CD4-positive, alpha-beta T cell treated with Interferon alpha-2 for 1 hour (primary cell): ENCODE data around the gene KRT79.

Source experiments
- DNase-seq, 2 donors: peaks; one replicate each; pipeline ENCODE4 v3.0.0-alpha.2; 2020 to 2022

The KRT79 gene

DNA sequence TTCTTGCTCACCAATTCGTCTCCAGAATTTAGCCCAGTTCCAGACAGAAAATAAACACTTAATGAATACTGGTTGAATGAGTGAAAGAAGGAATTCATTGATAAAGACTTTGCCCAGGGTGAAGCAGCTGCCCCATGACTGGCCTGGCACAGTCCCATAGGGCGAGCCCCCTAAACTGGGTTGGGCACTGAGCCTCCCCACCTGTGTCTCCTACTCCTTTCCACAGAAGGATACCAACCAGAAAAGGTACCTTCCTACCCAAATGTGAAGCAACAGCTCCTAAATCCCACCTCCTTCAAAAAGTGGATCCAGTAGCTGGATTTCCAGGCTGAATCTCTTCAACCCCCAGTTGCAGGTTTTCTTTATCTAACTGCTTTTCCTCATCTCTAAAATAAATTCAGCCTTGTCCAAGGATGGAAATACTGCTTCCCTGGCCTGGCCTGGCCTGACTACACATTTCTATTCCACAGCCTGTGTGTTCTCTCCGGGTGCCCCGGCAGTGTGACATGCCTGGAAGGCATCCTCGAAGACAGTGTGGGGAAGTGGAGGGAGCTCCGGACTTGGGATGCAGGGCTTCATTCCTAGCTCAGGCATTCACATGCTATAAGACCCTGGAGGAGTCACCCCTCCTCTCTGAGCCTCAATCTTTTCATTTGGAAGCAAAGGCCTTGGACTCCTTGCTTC lies 45.8 kb downstream of the KRT79 start:
- DNase-seq = no peak

DNA sequence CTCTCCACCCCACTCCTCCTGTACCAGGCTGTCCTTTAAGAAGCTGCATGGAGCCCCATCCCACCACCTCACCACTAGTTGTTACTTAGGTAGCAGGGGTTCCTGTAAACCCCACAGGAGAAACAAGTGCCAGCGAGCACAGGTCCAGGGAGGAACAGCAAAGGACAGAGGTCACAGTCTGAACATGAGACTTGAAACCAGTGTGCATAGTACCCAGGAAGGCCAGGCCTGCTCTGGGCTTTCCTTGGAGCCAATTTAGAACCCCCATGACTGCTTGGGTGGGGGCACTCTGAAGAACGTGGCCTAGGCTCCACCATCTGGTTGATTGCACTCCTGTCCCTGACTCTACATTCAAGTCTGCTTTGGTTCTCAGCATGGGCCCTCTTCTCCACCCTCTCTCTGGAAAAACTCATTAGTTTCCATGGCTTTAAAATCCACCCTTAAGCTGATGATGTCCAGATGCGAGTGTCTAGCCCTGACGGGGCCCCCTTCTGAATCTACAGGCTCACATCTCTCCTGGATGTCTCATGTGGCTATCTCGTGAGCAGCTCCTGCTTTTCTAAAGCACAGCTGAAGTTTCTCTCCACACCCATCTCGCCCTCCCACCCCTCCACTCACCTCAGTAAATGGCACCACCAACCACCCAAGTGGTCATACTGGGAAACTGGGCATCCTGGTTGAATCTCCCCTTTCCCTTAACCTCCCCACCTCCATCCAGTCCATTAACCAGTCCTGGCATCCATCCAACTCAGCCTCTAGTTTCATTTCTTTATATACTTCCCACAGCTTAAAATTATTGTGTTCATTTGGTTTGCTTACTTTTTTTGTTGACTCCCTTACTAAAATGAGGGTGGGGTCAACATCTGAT lies 46.6 kb downstream of the KRT79 start:
- no peak for DNase-seq

DNA sequence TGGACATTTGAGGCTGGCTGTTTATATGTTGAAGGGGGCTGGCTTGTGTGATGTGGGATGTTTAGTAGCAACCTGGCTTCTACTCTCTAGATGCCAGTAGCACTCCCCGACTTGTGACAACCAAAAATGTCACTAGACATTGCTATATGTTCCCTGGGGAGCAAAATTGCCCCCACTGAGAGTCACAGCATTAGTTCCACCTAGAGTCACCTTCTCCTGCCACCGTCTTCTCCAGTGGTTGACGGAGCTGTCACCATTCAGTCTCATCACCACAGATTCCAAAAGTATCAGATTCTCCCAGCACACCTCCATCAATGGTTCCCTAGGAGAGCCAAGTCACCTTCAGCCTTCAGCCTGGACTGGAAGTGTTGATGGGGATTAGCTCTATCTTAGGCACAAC lies 49.2 kb downstream of the KRT79 start:
- DNase-seq = no peak

DNA sequence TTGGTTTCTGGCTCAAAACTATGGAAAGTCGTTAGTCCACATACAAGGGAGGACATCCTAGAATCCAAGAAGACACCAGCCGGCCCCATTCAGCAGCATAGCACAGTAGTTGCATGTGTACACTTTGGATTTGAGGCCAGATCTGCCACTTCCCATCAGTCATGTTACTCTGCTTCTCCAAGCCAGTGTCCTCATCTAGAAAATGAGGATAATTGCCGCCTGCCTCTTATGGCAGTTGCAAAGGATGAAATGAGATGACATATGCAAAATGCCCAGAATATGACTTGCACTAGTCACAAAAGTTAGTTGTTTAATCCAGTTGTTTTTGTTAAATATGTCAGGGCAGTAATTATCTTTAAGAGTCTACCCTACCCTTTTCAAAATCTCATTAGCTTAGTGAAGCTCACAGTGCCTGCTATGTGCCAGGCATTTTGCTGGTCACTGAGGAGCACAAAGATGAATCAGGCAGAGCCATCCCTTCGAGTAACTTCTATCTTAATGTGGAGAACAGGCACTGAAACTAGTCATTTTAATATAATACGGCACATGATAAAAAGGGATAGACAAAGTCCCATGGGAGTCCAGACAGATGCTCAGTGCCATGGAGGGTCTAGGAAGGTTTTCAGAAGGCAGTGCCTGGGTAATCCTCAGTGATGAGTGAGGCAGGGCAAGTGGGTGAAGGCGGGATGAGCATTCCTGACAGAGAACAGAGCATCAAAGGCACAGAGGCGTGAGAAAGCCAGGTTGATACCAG lies 50.4 kb downstream of the KRT79 start:
- no peak for DNase-seq

DNA sequence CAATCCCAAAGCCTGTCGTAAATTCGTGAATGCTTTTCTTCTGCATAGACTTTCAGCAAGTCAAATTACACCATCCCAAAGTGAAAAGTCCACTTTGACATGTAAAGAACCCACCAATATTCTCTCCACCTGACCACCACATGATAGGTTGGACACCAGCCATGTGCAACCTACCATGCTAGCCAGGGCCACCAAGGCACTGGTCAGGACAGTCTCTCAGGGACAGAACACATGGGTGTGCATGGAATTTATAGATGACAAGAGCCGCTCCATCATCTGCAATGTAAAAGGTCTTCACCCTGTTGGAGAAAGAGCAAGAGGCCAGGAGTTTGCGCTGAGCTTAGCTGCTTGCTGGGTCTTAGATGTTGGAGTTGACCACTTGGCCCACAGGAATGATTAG lies 51.6 kb downstream of the KRT79 start:
- no peak for DNase-seq

DNA sequence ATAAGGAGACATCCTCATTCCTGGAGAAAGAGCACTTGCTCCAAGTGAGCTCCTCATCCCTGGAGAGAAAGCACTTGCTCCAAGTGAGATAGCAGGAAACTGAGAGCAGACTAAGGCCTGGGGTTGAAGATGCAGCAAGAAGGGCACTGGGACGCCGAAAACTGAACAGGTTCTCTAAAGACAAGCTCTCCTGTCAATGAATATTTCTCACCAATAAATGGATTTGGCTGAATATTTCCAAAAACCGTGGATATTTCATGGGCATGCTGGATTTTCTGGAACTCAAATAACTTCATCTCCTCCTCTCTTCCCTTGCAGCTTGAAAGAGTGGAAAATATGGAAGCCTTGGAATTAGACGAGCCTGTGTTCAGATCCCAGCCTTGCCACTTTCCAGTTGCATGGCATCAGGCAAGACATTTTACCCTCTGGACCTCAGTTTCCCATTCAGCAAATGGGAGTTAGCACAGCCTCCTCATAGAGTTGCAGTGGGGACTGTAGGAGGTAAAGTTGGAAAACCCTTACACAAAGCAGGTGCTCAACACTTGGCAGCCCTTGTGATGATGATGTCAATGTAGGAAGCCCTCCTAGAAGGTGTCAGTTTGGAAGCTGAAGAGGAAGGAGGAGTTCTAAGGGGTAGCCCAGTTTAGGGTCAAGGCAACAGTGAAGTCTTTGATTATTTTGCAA lies 52.6 kb downstream of the KRT79 start:
- no peak for DNase-seq

DNA sequence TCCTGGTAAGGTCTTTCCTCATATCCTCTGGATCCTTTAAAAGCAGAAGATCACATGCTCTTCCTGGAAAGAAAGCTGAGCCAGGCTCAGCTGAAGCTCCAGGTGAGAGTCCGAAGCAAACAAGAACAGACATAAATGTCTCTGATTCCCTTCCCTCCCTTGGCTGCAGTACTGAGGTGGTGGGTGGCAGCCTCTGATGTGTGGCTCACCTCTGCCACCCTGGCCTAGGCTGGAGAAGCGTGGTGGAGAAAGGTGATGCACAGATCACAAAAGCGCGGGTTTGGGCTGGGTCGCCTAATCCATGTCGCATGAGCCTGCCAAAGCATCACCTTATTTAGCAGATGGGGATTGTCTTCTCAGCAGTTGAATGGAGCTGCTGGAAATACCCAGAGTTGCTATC lies 54.2 kb downstream of the KRT79 start:
- no peak for DNase-seq

DNA sequence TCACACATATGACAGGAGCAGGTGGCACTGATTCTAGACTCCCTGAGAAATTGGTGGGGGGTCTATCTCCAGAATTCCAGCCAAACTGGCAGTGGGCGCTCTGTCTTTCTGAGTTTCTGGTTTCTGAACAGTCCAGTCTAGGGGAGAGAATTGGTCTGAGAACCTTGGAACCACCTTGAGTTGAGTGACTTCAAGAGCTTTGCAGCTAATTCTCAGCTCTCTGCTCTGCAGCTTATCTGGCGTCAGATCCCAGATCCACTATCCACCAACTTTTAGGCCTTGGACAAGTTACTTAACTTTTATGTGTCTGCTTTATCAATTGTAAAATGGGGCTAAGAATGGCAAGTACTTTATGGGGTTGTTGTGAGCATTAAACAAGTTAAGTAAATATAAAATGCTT lies 55.3 kb downstream of the KRT79 start:
- DNase-seq = no peak

DNA sequence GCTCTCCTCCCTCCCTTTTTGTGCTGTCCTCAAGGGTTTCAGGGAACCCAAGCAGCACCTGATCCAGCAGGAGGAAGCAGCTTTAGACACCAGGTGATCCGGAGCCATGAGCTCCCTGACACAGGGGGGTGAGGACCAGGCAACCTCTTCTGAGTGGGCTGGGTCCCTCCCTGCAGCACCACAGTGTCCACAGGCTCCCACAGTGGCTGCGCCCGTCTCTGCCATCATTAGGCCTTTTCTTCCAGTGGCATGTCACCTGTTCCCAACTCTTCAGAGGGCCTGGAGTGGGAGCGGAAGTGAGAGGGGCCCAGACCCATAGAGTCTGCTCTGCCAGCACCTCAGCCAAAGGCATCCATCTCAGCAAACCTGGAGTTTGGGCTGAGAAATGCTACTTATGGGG lies 56.5 kb downstream of the KRT79 start:
- DNase-seq = no peak

DNA sequence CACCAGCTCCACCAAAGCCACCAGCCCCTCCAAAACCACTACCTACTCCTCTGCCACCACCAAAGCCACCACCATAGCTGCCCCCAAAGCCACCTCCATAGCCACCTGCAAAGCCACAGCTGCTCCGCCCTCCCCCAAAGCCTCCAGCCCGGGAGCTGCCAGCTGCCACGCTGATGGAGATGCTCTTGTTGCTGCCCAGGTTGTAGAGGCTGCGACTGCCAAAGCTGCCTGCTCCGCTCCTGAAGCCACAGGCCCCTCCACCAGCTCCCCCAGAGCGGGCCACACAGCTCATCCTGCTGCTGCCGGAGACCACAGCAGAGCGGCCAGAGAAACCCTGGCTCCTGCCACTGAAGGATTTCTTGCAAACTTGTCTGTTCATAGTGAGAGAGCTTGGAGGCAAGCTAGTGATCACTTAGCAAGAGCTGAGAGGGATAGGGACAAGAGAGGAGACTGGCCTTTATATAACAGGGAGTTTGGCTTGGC lies 57.2 kb downstream of the KRT79 start, which contains the start of gene KRT76:
KRT76 (minus strand) TSS at position 433 of the 483 bp plus-strand sequence; CDS start at position 379, 54 bp downstream.
- DNase-seq = no peak

DNA sequence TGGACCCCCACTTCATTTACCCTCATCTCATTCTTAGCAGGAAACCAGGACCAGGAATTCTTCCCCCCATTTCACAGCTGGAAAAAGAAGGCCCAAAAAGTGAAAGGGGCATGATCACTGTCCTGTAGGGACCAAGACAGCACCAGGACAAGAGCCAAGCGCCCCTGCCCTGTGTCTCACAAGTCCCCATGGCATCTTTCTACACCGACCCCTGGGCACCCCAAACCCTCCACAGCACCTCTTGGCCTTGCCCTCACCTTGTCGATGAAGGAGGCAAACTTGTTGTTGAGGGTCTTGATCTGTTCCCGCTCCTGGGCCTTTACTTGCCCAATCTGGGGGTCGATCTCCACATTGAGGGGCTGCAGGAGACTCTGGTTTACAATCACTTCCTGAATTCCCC lies 57.7 kb downstream of the KRT79 start:
- DNase-seq = no peak

DNA sequence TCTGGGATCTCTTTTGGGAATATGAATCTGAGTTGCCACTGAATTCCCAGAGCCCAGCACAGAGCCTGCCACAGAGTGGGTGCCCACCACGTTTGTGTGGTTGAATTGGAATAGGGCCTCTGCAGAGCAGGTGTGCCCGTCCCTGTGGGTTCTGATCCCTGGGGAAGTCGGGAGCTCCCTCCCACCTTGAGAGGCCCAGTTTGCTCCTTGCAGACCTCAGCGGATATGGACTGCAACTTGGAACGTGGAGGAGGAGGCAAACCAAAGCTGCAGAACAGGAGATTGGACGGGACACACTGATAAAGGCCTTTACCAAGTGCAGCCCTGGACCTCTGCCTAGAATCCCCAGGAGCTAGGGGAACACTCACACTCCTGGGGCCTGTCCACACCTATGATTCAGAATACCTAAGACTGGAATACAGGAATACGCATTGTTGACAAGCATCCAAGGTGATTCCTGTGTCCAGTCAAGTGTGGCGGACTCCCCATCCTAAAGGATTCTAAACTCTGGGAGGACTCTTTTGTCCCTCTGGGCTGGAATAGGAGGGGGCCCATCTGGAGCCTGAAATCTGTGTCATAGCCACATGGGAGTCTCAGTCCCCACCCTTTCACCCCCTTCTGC lies 59.4 kb downstream of the KRT79 start:
- DNase-seq = no peak

DNA sequence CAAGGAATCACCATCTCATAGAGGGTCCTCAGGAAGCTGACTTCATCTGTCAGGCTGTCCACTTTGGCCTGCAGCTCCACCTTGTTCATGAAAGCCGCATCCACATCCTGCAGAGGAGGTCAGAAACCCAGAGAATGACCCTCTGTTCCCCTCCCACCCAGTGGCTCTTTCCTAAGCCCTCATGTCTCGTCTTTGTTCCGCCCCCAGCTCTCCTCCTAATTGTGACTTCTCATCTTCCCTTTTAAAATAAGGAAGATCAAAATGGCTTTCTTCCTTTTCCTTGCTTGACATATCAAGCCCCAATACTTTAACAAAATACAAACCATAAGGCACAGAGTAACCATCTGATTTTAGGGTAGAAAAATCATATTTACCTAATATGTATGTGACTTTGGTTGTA lies 61.3 kb downstream of the KRT79 start:
- DNase-seq = no peak

DNA sequence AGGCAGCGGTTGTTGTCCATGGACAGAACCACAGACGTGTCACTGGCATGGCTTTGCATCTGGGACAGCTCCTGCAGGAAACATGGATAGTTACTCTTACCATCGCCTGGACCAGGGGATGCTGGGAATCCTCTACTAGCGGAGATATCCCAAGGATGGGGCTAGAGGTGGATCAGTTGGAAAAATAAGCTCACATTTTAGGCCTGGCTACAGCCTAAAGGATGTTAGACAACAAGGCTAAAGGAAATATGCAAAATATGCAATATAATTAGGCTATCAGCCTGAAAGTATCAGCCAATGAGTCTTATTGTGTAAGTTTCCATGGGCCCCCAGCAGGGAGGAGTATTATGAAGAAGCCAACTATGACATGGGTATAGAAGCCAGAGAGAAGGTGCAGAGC lies 61.9 kb downstream of the KRT79 start:
- no peak for DNase-seq

DNA sequence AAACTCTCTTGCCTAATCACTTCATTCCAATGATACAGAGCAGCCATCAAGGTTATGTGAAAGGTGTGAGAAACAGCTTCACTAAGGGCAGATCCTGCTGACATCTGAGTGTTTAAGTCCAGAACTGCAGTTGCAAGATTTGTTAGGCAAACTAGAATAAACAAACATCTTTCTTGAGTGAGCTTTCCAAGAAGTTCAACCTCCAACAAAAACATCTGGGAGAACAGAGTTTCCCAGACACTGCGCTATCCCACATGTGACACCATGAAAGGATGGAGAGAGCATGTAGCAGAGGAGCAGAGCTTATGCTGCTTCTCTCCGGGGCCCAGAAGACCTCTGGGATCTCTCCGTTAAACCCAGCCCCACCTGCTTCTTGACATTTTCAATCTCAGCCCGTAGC lies 62.6 kb downstream of the KRT79 start:
- no peak for DNase-seq
